CD4-positive, alpha-beta T cell (primary cell): ENCODE data around the gene OPN1MW2. TPM values are rescaled to one million over a fixed set of nuclear protein-coding genes. Genes with fewer than 3 reads are reported as not detected.
"Not testable (repeated sequence)": the region's sequence is repeated elsewhere in the genome, so short reads cannot be mapped to it uniquely, and the experiment has no call there.

Experiments used
- ATAC-seq: fragments of 200-7000 bp; cut with Tn5 transposase; one replicate; pipeline ENCODE4 v1.10.0; 2022; ENCODE audit warnings: mild to moderate bottlenecking; ENCODE audit not compliant: poor library complexity
- CTCF ChIA-PET: fragments of 350-600 bp; sonication (Branson Sonifier 250); formaldehyde crosslinking; loops from one replicate; lab custom pipeline; 2021; ENCODE audit warnings: antibody characterized with exemption, inconsistent platforms; lab: Charles Lee
- POLR2A ChIA-PET: fragments of 350-600 bp; sonication (Branson Sonifier 250); formaldehyde crosslinking; loops from one replicate; lab custom pipeline; 2021; ENCODE audit warnings: antibody characterized with exemption, inconsistent platforms; lab: Charles Lee
- DNase-seq, 14 experiments: peaks; one replicate each; pipeline ENCODE4 v3.0.0-alpha.2; 2013 to 2020; ENCODE audit warnings: mixed read lengths in 2 of 14
- H3K27ac ChIP-seq, 2 donors: one replicate each; pipeline versions ENCODE4 v1.5.1 to v1.7.0; 2013; ENCODE audit warnings: low read length in 2 of 2, low read depth in 1 of 2, mild to moderate bottlenecking in 1 of 2
- H3K27me3 ChIP-seq, 2 experiments: 1 replicate in 1 of 2; 2 replicates in 1 of 2; pipeline versions ENCODE4 v1.6.1 to v1.7.0; 2013; ENCODE audit warnings: low read length in 2 of 2, control low read depth in 1 of 2, mild to moderate bottlenecking in 1 of 2, moderate library complexity in 1 of 2; ENCODE audit not compliant: insufficient read depth in 2 of 2, control insufficient read depth in 1 of 2
- H3K36me3 ChIP-seq: one replicate; pipeline ENCODE4 v1.6.1; 2013; ENCODE audit warnings: low read length, control low read depth; ENCODE audit not compliant: insufficient read depth
- H3K4me1 ChIP-seq: one replicate; pipeline ENCODE4 v1.6.1; 2013; ENCODE audit warnings: low read length, control low read depth; ENCODE audit not compliant: insufficient read depth
- H3K4me3 ChIP-seq: one replicate; pipeline ENCODE4 v1.5.1; 2013; ENCODE audit warnings: mild to moderate bottlenecking, low read length, moderate library complexity
- H3K9me3 ChIP-seq, 2 experiments: 1 replicate in 1 of 2; 2 replicates in 1 of 2; pipeline versions ENCODE4 v1.6.1 to v1.7.0; 2013; ENCODE audit warnings: low read length in 2 of 2, mild to moderate bottlenecking in 2 of 2, control low read depth in 1 of 2, moderate library complexity in 1 of 2; ENCODE audit not compliant: control insufficient read depth in 1 of 2, insufficient read depth in 1 of 2
- H3K27ac Mint-ChIP-seq: one replicate; pipeline ENCODE4 v1.8.0; 2020; ENCODE audit warnings: mixed read lengths
- H3K27me3 Mint-ChIP-seq: one replicate; pipeline ENCODE4 v1.8.0; 2021; ENCODE audit warnings: mixed read lengths
- H3K36me3 Mint-ChIP-seq: one replicate; pipeline ENCODE4 v1.8.0; 2021; ENCODE audit warnings: low read depth, mixed read lengths
- H3K4me1 Mint-ChIP-seq: one replicate; pipeline ENCODE4 v1.8.0; 2021; ENCODE audit warnings: low read depth, mixed read lengths
- H3K4me3 Mint-ChIP-seq: one replicate; pipeline ENCODE4 v1.8.0; 2020; ENCODE audit warnings: mild to moderate bottlenecking, mixed read lengths
- H3K9me3 Mint-ChIP-seq: one replicate; pipeline ENCODE4 v1.8.0; 2020; ENCODE audit warnings: mixed read lengths
- intact Hi-C, 2 experiments: fragments of 100-400 bp; cut with DNase I in 1 of 2; cut with micrococcal nuclease in 1 of 2; formaldehyde crosslinking; loops; one replicate each; pipeline versions ENCODE4 v1.15.1 to v1.9.0; 2023 to 2025; cut with DNase I, micrococcal nuclease
- total RNA-seq, 174 experiments: library from RNA in 2 of 174; stranded (reverse) in 2 of 174; gene quantifications; one replicate each; pipeline ENCODE4 v1.2.3 and lab custom pipeline; 2021 to 2026

The OPN1MW2 gene
- total RNA-seq, 2 experiments from 2014 or later: not detected

GRCh38 chrX:154263072-154263471 is 43.5 kb downstream of the OPN1MW2 start:
- H3K4me1 ChIP-seq, H3K9me3 Mint-ChIP-seq, H3K4me3 ChIP-seq, H3K27ac ChIP-seq, H3K4me1 Mint-ChIP-seq, CTCF ChIA-PET, intact Hi-C loops, H3K9me3 ChIP-seq, POLR2A ChIA-PET, H3K27ac Mint-ChIP-seq, H3K27me3 ChIP-seq, ATAC-seq, H3K36me3 ChIP-seq, H3K36me3 Mint-ChIP-seq, H3K4me3 Mint-ChIP-seq, DNase-seq, H3K27me3 Mint-ChIP-seq: not testable (repeated sequence)

GRCh38 chrX:154269245-154269644 is 49.7 kb downstream of the OPN1MW2 start:
- H3K4me3 ChIP-seq, DNase-seq, H3K9me3 ChIP-seq, H3K4me3 Mint-ChIP-seq, H3K27me3 ChIP-seq, H3K4me1 ChIP-seq, H3K9me3 Mint-ChIP-seq, H3K4me1 Mint-ChIP-seq, H3K27ac ChIP-seq, H3K27me3 Mint-ChIP-seq, intact Hi-C loops, H3K27ac Mint-ChIP-seq, POLR2A ChIA-PET, CTCF ChIA-PET, ATAC-seq, H3K36me3 Mint-ChIP-seq, H3K36me3 ChIP-seq: not testable (repeated sequence)

Other genes with a start within 250 kb of the OPN1MW2 start
- gene HCFC1, start 247.9 kb upstream of the OPN1MW2 start, total RNA-seq: 10 to 100 TPM; 45.9 to 50.2 TPM
- gene TMEM187, start 247.0 kb upstream of the OPN1MW2 start, total RNA-seq: 1 to 10 TPM; 1.4 to 2.0 TPM
- gene IRAK1, start 199.9 kb upstream of the OPN1MW2 start, total RNA-seq: 10 to 100 TPM; 61.2 to 67.4 TPM
- gene MECP2, start 122.0 kb upstream of the OPN1MW2 start, total RNA-seq: 100 to 1,000 TPM; 120 to 133 TPM
- gene OPN1LW, start 75.5 kb upstream of the OPN1MW2 start, total RNA-seq: not detected
- gene OPN1MW, start 37.2 kb upstream of the OPN1MW2 start, total RNA-seq: not detected
- gene OPN1MW3, start 37.8 kb downstream of the OPN1MW2 start, total RNA-seq: not detected
- gene TEX28, start 75.4 kb downstream of the OPN1MW2 start, total RNA-seq: not detected
- 1 to 10 TPM; 1.7 to 2.3 TPM for gene TKTL1, start 76.0 kb downstream of the OPN1MW2 start, total RNA-seq
- 1,000 to 10,000 TPM; 1,012 to 1,022 TPM for gene FLNA, start 154.9 kb downstream of the OPN1MW2 start, total RNA-seq
- gene EMD, start 159.5 kb downstream of the OPN1MW2 start, total RNA-seq: 100 to 1,000 TPM; 164 to 178 TPM
- 1,000 to 10,000 TPM; 5,036 to 5,204 TPM for gene RPL10, start 178.6 kb downstream of the OPN1MW2 start, total RNA-seq
- gene DNASE1L1, start 189.5 kb downstream of the OPN1MW2 start, total RNA-seq: 10 to 100 TPM; 16.0 to 18.4 TPM
- 10 to 100 TPM; 72.8 to 78.5 TPM for gene TAFAZZIN, start 191.8 kb downstream of the OPN1MW2 start, total RNA-seq
- gene ATP6AP1, start 208.9 kb downstream of the OPN1MW2 start, total RNA-seq: 10 to 100 TPM; 31.4 to 40.8 TPM
- 100 to 1,000 TPM; 144 to 145 TPM for gene GDI1, start 217.4 kb downstream of the OPN1MW2 start, total RNA-seq
- 10 to 100 TPM; 42.3 to 49.4 TPM for gene FAM50A, start 224.4 kb downstream of the OPN1MW2 start, total RNA-seq
- gene PLXNA3, start 238.5 kb downstream of the OPN1MW2 start, total RNA-seq: 10 to 100 TPM; 35.1 to 38.1 TPM